Measurements from ENCODE around the gene PSMC4.

Gene PSMC4

DNA sequence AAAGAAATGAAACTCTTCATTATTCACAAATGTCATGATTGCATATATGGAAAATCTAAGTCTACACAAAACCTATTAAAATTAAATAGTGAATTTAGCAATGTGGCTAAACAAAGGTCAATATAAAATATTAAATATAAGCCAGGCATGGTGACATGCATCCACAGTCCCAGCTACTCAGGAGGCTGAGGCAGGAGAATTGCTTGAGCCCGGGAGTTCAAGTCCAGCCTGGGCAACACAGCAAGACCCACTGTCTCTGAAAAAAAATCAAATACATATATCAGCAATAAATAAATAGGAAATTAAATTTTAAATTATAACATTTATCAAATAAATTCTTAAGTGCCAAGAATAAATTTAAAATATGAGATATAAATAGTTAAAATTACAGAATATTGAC, 11.9 kb downstream of the PSMC4 start:
- no peaks in the 10 kb centered on the region for H3K4me1 ChIP-seq (ENCODE audit: low read depth, poor library complexity, severe bottlenecking)
- H3K9ac ChIP-seq, result no peak overlapping the region
- H3K4me2 ChIP-seq, result no peak overlapping the region
- no peaks in the 10 kb centered on the region for H4K20me1 ChIP-seq (ENCODE audit: insufficient read depth)
- H3K4me3 ChIP-seq (IDR thresholded peaks at IDR 0.05; ENCODE audit: insufficient read depth, low read depth, low read length), result no peak overlapping the region
- H3K36me3 ChIP-seq (ENCODE audit: insufficient read depth), result peaks cover 13% of the 10 kb centered on the region; the same call in 1 of the 2 replicates
- H3K27me3 ChIP-seq (ENCODE audit: insufficient read depth, low read depth), result no peaks in the 10 kb centered on the region
- H3K79me2 ChIP-seq (ENCODE audit: insufficient read depth, low read depth), result peaks cover 10% of the 10 kb centered on the region; the same call in 1 of the 2 replicates
- H2AFZ ChIP-seq (ENCODE audit: low read depth), result no peak overlapping the region
- TF ChIP-seq, protein P1, sequence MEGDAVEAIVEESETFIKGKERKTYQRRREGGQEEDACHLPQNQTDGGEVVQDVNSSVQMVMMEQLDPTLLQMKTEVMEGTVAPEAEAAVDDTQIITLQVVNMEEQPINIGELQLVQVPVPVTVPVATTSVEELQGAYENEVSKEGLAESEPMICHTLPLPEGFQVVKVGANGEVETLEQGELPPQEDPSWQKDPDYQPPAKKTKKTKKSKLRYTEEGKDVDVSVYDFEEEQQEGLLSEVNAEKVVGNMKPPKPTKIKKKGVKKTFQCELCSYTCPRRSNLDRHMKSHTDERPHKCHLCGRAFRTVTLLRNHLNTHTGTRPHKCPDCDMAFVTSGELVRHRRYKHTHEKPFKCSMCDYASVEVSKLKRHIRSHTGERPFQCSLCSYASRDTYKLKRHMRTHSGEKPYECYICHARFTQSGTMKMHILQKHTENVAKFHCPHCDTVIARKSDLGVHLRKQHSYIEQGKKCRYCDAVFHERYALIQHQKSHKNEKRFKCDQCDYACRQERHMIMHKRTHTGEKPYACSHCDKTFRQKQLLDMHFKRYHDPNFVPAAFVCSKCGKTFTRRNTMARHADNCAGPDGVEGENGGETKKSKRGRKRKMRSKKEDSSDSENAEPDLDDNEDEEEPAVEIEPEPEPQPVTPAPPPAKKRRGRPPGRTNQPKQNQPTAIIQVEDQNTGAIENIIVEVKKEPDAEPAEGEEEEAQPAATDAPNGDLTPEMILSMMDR (conservative IDR thresholded peaks at IDR 0.05; ENCODE audit: low read depth, low read length), result no peak
- H3K27ac ChIP-seq, result no peak overlapping the region

DNA sequence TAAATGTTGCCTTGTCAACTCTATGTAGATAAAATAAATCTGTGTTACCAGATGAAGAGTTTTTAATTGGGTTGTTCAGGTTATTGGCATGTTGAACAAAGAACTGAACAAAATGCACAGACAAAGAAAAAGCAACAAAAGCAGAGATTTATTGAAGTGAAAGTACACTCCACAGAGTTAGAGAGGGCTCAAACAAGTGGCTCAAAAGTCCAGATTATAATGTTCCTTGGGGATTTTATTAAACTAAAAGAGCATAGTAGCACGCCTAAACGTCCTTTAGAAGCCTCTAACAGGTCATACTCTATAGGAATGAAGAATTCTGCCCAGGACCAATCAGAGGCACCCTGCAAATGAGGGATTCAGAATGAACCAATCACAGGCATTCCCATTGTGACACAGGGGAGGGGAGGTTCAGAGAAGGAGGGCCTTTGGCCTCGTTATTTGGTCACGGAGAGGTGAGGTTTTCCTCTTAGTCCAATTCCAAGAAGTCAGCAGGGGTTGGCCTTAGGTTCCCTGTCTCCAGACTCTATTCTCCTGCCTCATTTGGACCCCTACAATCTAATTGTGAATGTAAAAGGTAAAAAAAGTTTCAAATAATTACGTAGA, 12.8 kb downstream of the PSMC4 start:
- Histone ChIP-seq H2AFZ (ENCODE audit: low read depth) (no peak overlapping the region), H3K9ac (no peak overlapping the region), H3K27ac (no peak overlapping the region), H3K27me3 (ENCODE audit: insufficient read depth, low read depth) (no peaks in the 10 kb centered on the region), H4K20me1 (ENCODE audit: insufficient read depth) (no peaks in the 10 kb centered on the region), H3K79me2 (ENCODE audit: insufficient read depth, low read depth) (peaks cover 16% of the 10 kb centered on the region; the same call in 1 of the 2 replicates), H3K4me1 (ENCODE audit: low read depth, poor library complexity, severe bottlenecking) (no peaks in the 10 kb centered on the region), H3K36me3 (ENCODE audit: insufficient read depth) (peaks cover 13% of the 10 kb centered on the region; the same call in 1 of the 2 replicates), H3K4me3 (IDR thresholded peaks at IDR 0.05; ENCODE audit: insufficient read depth, low read depth, low read length) (no peak overlapping the region), H3K4me2 (no peak overlapping the region)
- TF ChIP-seq, protein P1 (conservative IDR thresholded peaks at IDR 0.05; ENCODE audit: low read depth, low read length), result no peak

DNA sequence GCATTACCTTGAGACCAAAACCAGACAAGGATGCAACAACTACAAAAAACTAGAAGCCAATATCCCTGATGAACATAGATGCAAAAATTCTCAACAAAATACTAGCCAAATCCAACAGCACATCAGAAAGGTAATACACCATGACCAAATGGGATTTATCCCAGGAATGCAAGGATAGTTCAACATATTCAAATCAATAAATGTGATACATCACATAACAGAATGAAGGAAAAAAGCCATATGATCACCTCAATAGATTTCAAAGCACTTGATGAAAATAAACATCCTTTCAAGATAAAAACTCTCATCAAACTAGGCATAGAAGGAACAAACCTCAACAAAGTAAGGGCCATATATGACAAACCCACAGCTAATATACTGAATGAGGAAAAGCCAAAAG, 15.7 kb downstream of the PSMC4 start:
- TF ChIP-seq, protein P1 (conservative IDR thresholded peaks at IDR 0.05; ENCODE audit: low read depth, low read length), result no peak
- Histone ChIP-seq H3K4me1 (ENCODE audit: low read depth, poor library complexity, severe bottlenecking) (no peaks in the 10 kb centered on the region), H3K4me3 (IDR thresholded peaks at IDR 0.05; ENCODE audit: insufficient read depth, low read depth, low read length) (no peak overlapping the region), H3K36me3 (ENCODE audit: insufficient read depth) (no peaks in the 10 kb centered on the region; the same call in 1 of the 2 replicates), H3K79me2 (ENCODE audit: insufficient read depth, low read depth) (peaks cover 16% of the 10 kb centered on the region; the same call in 1 of the 2 replicates), H3K27ac (no peak overlapping the region), H3K9ac (no peak overlapping the region), H3K4me2 (no peak overlapping the region), H3K27me3 (ENCODE audit: insufficient read depth, low read depth) (no peaks in the 10 kb centered on the region), H2AFZ (ENCODE audit: low read depth) (no peak overlapping the region), H4K20me1 (ENCODE audit: insufficient read depth) (no peaks in the 10 kb centered on the region)

DNA sequence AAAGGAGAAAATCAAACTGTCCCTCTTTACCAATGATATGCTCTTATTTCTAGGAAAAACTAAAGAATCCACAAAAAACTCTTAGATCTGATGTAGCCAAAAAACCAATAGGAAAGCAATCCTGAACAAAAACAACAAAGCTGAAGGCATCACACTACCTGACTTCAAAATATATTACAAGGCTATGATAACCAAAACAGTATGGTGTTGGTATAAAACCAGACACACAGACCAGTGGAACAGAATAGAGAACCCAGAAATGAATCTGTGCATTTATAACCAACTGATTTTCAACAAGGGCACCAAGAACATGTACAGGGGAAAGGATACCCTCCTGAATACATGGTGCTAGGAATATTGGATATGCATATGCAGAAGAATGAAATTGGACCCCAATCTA, 16.2 kb downstream of the PSMC4 start:
- TF ChIP-seq, protein P1 (conservative IDR thresholded peaks at IDR 0.05; ENCODE audit: low read depth, low read length), result no peak

More for the DNA sequence above, 16.2 kb downstream of the PSMC4 start:
- no peaks in the 10 kb centered on the region for H4K20me1 ChIP-seq (ENCODE audit: insufficient read depth)
- peaks cover 16% of the 10 kb centered on the region; the same call in 1 of the 2 replicates for H3K79me2 ChIP-seq (ENCODE audit: insufficient read depth, low read depth)
- no peak overlapping the region for H3K27ac ChIP-seq
- H3K27me3 ChIP-seq (ENCODE audit: insufficient read depth, low read depth), result no peaks in the 10 kb centered on the region
- H2AFZ ChIP-seq (ENCODE audit: low read depth), result no peak overlapping the region
- H3K4me2 ChIP-seq, result no peak overlapping the region
- no peaks in the 10 kb centered on the region; the same call in 1 of the 2 replicates for H3K36me3 ChIP-seq (ENCODE audit: insufficient read depth)
- H3K9ac ChIP-seq, result no peak overlapping the region
- no peaks in the 10 kb centered on the region for H3K4me1 ChIP-seq (ENCODE audit: low read depth, poor library complexity, severe bottlenecking)
- no peak overlapping the region for H3K4me3 ChIP-seq (IDR thresholded peaks at IDR 0.05; ENCODE audit: insufficient read depth, low read depth, low read length)
